GM19467 (cell line): Measurements from ENCODE around the gene ZCCHC24.

Experiments used
- ATAC-seq: cut with Tn5 transposase; IDR thresholded peaks from one replicate; pipeline ENCODE4 v1.9.1; 2021; ENCODE audit warnings: mild to moderate bottlenecking, moderate library complexity; ENCODE audit not compliant: unreplicated experiment

Gene ZCCHC24

DNA sequence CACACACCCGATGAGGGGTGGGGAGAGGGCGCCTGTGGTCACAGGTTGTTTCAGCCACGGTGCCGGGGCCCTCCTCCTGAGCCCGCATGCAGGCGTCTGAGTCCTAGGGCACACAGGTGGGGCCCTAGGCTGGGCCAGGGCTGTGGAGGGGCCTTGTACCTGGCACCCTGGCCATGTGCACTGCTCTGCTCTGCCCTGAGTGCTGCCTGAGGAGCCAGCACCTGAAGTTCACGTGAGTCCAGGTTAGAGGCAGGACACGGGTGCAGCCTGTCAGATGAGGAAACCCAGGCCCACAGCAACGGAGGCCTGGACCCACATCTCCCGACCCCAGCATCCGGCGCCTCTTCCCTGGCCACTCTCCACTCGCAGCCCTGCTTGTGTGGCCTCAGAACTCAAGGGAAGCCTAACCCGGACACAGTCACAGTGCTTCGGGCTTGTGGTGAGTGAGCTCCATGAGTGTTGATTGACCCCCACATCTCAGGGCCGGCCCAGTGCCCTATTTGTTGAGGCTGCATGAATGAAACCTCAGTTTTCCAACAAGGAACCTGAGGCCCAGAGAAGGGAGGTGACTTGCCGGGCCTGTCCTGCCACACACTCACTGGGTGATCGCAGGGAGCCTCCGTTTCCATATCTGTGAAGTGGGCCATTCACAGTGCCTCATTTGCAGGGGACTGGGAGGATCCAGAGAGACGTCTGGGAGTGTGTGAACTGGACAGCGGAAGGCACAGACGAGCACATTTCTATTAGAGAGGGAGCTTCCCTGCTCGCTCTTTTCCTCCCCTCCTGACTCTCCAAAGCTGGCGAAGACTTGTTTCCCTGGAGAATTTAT lies 58.6 kb downstream of the ZCCHC24 start:
- no peak for ATAC-seq

DNA sequence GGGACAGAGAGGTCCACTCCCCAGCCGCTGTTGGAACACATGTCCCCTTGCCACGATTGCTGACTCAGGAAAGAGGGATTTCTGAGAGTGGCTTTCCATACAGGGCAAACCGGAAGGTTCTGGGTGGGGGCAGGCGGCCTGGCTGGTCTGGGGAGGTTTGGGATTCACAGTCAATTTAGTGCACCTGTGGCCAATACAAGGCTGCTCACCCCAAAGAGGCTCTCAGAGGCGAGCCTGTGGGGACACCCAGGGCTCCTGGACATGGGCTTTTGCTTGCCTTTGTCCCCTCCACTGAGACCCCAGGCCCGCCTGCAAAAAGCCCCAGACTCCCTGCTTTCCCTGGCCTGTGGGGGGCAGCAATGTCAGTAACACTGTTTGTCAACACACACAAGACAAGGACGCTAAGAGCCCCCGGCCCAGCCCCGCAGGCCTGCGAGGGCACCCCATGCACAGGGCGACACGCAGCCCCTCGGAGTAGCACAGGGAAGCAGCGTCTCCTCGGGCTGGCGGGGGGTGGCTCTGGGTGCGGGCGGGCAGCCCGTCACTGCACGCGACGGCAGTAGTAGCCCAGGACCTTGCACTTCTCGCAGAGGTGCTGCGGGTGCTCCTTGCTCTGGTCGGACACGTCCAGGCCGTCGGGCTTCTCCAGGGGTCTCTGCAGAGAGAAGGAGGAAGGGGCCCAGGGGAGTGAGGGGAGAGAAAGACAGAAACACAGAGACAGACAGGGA lies 59.5 kb downstream of the ZCCHC24 start:
- ATAC-seq = no peak

DNA sequence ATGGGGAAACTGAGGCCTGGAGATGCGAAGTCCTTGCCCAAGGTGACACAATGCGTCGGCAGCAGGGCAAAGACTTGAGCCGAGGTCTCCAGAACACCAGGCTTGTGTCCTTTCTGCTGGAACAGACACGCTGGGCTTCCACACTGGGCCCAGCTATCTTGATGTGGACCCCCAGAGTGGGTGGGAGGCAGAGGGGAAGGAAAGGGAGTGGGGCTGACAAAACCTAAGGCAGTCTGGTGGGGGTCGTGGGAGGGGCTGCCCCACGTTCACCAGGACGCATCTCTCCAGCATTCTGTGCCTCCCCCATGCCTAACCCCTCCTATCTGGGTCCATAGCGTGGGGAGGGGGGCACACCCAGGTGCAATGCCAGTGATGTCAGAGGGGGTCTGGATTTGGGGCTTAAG lies 60.0 kb downstream of the ZCCHC24 start:
- no peak for ATAC-seq

DNA sequence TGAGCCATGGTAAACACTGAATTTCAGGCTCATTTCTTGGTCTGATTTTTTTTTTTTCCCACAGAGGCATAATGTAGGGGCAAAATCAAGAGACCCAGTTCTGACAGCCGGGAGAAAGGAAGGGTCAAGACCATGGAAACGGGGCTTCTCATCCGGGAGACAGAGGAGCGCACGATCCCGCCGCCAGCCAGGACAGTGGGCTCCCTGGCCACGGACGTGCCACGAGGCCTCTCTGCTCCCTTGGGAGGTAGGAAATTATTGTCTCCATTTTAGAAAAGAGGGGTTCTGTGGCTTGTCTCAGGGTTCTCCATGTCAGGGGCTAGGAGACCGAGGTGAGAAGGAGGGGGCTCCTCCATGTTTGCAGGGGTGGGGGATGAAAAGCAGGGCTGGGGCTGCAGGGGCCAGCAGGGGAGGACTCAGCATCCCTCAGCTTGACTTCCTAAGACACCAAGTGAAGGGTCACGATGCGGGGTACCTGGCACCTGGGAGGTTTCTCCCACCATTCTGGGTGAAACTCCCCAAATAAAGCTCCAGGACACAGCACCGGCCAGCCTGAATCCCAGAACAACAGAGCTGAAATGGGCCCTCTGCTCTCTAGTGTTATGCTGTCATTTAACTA lies 60.5 kb downstream of the ZCCHC24 start:
- no peak for ATAC-seq

DNA sequence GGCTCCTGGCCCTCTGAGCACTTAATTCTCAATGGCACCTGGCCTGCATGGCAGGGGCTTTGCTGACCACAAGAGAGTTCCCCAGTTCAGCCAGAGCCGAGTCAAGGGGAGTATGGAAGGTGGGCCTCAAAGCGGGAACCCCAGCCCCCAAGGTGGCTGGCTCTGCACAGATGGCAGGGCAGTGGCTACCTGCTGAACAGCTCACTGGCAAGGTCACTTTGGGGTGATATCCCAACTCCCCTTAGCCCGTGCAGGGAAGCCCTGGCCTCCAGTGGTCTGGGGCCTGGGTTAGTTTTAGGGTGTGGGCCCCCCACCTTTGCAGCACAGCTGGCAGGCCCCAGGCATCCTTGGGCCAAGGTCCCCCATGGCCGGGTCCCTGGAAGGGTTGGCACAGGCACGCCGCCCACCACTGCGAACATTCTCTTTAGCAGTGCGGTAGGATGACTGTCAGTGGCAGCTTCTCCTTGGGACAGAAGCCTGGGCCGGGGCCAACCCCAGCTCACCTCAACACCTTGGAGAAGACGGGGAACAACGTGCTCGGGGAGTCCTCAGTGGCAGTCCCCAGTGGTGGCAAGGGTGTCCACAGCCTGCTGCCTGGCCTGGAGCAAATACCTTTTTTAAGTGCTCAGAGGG lies 61.3 kb downstream of the ZCCHC24 start:
- ATAC-seq = no peak

DNA sequence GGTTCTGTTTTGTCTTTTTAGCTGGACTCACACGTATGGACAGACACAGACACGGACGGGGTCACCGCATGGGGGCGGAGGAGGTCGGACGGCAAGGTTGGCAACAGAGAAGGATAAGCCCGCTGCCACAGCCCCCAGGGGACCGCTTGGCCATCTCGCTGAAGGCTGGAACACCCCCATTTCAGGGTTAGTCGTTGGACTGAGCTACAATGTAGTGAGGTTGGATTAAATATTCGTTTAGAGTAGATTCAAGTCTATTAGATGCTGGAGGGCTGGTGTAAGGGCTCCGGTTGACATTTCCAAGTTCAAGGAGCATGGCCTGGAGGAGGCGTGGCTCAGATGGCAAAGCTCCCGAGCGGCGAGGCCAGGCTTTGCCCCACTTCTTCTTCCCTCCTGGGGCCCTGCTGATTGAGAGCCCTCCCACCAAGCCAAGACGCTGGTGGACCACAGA lies 62.9 kb downstream of the ZCCHC24 start:
- no peak for ATAC-seq

DNA sequence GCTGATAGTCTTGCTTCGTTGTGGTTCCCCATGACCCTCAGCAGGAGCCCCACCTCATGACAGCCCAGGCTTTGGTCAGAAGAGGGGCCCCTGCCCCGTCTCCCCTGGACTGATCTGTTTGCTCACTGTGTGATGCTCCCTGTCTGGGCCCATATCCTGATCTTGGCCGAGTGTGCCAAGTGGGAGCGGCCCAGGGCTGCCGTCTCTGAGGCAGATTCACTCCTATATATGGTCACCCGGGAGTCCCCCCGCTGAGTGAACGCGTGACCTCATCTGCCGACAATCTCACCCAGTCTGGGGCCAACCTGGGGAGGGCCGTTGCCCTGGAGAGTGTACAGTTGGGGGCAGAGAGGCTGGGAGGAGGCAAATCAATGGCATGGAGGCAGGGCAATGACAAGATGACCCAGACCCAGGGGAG lies 63.6 kb downstream of the ZCCHC24 start:
- ATAC-seq = no peak

DNA sequence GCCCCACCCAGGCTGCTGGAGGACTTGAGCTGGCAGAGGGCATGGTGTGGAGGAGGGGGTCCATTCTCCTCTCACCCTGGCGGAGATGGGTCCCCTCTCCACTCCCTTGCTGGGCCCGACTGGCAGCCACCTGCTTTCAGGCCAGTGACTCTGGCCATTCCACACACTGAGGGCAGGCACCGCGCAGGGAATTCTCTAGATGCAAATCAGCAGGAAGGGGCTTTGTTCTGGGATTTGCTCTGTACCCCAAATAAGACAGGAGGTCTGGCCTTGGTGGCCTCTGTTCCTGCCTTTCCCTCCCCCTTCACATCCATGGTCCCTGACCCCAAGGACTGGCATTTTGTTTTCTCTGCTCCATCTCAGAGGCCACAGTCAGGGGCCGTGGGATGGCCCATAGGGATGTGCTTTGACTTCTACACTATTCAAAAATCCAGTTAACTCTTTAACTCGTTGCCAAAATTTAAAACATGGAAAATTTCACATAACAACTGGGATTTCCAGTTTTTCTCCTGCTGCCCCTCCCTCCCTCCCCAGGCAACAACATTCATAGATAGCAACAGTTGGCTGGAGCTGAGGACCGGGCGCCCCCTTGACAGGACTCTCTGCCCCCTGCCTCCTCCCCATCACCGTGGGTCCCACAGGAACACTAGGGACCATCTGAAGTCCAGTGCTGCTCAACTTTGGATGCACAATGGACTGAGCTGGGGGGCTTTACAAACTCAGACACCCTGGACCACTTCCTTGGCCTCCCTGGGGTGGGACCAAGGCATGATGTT lies 64.3 kb downstream of the ZCCHC24 start:
- no peak for ATAC-seq

DNA sequence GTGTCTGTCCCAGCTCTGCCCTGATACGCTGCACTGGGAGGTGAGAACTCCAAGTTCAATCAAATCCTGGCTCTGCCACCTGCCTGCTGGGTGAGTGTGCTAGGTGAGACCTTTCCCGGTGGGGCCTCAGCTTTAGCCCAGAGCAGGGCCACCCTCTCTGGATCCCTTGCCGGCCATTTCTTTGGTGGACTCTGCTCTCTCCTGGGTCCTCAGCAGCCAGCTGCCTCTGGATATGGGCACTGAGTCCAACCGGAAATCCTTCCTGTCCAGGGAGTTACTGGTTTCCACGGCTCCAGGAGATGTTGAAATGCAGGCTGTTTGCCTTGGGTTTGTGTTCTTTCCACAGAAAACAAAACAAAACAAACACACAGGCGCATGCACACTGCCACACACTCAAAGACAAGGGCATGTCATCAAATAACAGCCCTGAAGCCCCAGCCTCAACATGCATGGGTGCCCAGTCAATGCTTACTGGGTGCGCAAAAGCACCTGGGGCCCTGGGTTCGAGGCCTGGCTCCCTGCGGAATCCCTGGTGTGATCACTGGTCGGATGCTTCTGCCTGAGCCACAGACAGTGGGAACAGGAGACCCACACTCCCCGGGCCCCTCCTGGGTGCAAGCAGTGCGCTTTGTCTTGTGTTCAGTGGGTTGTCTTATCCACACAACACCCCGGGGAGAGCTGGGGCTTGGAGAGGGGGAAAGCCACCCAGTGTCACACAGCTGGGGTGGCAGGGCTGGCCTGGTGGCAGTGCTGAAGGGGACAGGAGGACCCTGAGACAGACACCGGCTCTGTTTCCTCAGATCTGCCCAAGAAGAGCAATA lies 65.1 kb downstream of the ZCCHC24 start:
- no peak for ATAC-seq

DNA sequence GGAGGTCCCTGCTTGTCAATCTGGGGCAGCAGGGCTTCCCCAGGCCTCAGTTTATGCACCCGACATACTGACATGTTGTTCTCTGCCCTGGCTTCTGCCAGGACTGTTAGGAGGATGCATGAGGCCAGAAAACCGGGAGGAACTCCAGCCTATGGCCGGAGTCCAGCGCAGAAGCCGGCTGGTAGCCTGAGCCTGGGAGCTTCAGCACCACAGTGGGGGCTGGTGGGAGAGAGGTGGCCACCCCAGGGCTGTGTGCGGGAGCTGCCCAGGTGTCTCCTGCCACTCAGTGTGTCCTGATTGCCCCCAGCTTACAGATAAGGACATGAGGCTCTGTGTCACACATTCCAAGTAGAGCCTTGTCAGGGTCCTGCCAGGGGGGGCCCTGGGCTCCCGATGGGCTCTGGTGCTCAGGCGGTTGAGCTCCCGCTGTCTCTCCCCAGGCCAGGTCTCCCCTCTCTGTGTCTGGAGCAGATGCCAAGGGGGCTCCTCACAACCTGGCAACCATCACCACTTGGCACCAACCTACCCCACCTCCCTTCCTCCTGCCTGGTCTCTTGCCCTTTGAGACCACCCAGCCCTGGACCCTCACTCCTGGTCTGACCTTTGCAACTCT lies 65.8 kb downstream of the ZCCHC24 start:
- ATAC-seq = no peak

DNA sequence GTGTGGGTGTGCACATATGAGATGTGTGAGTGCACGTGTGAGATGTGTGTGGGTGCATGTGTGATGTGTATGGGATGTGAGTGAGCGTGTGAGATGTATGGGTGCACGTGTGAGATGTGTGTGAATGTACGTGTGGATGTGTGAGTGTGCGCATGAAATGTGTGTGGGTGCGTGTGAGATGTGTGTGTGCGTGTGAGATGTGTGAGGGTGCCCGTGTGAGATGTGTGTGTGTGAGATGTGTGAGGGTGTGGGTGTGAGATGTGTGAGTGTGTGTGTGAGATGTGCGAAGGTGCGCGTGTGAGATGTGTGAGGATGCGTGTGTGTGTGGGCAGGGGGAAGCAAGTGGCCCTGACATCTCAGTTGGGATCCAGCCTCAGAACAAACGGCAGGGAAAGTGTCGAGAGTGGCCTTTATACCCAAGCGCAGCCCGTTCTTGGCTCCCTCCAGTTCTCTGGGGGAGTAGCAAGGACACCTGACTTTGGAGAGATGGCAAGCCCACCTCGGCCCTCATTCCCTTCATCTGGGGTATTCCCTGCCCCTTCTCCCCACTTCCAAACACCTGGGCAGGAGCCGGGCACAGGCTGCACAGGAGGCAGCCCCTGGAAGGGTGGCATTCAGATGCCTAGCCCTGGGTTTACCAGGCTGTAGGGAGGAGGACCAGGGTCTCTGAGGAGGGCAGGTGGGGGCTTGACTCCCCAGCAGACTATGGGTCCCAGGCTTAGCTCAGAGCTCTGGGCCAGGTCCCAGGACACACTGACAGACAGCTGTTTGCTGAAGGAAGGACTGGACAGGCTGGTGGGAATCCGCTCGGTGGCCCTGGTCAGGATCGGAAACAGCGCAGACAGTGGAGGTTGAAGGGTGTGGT lies 66.5 kb downstream of the ZCCHC24 start:
- no peak for ATAC-seq

DNA sequence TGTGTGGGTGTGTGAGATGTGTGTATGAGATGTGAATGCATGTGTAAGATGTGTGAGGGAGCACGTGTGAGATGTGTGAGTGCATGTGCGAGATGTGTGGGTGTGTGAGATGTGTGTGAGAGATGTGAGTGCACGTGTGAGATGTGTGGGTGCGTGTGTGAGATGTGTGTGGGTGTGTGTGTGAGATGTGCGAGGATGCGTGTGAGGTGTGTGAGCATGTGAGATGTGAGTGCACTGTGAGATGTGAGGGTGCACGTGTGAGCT lies 67.1 kb downstream of the ZCCHC24 start:
- no peak for ATAC-seq

DNA sequence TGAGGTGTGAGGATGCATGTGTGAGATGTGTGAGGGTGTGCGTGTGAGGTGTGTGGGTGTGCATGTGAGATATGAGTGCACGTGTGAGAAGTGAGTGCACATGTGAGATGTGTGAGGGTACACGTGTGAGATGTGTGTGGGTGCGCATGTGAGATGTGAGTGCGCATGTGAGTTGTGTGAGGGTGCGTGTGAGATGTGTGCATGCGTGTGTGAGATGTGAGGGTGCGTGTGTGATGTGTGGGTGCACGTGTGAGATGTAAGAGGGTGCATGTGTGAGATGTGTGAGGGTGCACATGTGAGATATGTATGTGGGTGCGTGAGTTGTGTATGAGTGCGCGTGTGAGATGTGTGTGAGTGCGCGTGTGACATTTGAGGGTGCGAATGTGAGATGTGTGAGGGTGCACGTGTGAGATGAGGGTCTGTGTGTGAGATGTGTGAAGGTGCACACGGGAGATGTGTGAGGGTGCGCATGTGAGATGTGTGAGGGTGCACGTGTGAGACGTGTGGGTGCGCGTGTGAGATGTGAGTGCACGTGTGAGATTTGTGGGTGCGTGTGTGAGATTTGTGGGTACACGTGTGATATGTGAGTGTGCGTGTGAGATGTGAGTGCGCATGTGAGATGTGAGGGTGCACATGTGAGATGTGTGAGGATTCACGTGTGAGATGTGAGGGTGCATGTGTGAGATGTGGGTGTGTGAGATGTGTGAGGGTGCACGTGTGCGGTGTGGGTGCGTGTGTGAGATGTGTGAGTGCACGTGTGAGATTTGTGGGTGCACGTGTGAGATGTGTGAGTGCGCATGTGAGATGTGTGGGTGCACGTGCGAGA lies 67.7 kb downstream of the ZCCHC24 start:
- no peak for ATAC-seq

DNA sequence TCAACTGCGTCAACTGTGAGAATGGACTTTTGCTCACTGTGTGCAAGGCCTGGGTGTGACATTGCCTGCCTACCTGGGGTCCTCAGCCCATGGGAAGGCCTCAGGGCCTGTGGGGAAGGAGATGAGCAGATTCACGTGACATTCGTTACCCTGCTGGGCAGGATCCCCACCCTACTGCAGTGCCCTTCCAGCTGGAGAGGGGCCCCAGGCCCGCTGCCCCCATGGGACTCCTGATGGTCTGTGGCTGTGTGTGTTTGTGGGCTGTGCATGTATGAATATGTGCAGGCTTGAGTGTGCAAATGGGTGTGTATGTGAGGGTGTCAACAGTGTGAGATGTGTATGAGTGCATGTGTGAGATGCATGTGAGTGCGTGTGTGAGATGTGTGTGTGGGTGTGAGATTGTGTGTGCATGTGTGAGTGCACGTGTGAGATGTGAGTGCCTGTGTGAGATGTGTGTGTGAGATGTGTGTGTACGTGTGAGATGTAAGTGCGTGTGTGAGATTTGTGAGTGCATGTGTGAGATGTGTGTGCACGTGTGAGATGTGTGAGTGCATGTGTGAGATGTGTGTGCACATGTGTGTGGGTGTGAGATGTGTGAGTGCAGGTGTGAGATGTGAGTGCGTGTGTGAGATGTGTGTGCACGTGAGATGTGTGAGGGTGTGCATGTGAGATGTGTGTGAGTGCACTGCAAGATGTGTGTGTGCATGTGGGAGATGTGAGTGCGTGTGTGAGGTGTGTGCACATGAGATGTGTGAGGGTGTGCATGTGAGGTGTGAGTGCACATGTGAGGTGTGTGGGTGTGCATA lies 68.5 kb downstream of the ZCCHC24 start:
- ATAC-seq = no peak

DNA sequence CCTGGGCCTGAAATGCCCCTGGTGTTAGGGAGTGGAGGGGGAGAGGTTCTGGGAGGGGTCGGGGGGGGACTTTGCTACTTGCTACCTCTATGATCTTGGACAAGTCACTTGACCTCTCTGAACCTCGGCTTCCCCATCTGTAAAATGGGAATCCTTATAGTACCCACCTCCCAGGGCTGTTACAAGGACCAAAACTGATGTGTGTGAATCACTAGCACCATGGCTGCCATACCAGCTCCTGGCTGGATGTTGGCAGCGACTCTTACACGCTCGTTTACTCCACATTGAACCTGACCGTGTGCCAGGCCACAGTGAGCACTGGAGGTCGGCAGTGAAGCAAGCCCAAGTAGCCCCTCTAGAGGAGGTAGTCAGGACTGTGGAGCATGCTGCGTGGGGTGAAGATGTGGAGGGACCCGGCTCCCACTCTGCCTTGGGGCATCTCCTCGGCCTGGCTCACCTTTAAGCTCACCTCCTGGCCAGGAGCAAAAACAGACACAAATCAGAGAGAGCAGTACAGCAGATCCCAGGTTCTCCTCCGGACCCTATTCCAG lies 69.3 kb downstream of the ZCCHC24 start:
- no peak for ATAC-seq

DNA sequence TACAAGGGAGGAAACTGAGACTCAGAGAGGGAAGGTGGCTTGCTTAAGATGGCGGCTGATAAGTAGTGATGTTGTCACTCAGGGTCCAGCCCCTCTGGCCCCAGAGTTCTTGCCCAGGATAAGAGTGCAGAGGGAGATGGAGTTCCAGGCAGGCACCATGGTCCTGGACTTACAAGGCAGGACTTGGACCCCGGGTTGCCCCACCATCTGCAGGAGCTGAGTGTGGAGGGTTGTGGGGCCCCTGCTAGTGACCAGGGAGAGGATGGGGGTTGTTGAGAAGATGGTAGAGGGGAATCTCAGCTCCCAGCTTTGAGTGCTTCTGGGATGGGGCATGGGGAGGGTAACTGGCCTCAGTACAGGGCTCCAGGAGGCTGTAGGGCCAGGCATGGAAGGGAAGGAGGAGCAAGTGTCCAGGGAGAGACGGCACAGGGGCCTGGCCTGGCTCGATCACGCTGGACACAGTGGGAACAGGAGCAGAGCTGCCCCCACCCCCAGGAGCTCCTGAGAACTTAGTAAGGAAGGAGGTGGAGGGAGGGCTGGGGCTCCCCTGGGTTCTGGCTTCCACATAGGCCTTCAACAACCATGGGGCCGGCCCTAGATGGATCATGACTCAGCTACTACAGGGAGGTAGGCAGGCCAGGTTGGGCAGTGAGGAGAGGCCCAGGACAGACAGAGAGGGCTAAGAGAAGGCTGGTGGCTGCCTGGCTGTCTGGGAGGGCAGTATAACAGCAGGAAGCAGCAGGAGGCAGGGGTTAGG lies 69.9 kb downstream of the ZCCHC24 start:
- no peak for ATAC-seq
